ENCODE data around the gene ALMS1.

GRCh38 chr2:73366060-73366459, 19.6 kb upstream of the ALMS1 start:
- TF ChIP-seq TCF12 (IDR thresholded peaks at IDR 0.05; ENCODE audit: low read depth, low read length) (no peak), EZH2 (IDR thresholded peaks at IDR 0.05; ENCODE audit: low read depth, low read length, severe bottlenecking) (no peak), CHD2 (IDR thresholded peaks at IDR 0.05; ENCODE audit: low read length) (no peak)
- TF ChIP-seq, protein P1, sequence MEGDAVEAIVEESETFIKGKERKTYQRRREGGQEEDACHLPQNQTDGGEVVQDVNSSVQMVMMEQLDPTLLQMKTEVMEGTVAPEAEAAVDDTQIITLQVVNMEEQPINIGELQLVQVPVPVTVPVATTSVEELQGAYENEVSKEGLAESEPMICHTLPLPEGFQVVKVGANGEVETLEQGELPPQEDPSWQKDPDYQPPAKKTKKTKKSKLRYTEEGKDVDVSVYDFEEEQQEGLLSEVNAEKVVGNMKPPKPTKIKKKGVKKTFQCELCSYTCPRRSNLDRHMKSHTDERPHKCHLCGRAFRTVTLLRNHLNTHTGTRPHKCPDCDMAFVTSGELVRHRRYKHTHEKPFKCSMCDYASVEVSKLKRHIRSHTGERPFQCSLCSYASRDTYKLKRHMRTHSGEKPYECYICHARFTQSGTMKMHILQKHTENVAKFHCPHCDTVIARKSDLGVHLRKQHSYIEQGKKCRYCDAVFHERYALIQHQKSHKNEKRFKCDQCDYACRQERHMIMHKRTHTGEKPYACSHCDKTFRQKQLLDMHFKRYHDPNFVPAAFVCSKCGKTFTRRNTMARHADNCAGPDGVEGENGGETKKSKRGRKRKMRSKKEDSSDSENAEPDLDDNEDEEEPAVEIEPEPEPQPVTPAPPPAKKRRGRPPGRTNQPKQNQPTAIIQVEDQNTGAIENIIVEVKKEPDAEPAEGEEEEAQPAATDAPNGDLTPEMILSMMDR (IDR thresholded peaks at IDR 0.05; ENCODE audit: control extremely low read depth in 1 of 3, insufficient read depth in 1 of 3, low read depth in 1 of 3, low read length in 3 of 3): no peak
